Thyroid gland (tissue), 4 donors: ENCODE data around the gene SPRED2. TPM values are rescaled to one million over a fixed set of nuclear protein-coding genes. Genes with fewer than 3 reads are reported as not detected.

Experiments used
- DNase-seq, 2 donors: peaks; one replicate each; pipeline ENCODE4 v3.0.0-alpha.2; 2019
- H3K27ac ChIP-seq, 3 donors: fragments of 200-600 bp; sonication (generic); 1 replicate in 2 of 3; 2 replicates in 1 of 3; pipeline ENCODE4 v1.5.1; 2016 to 2019; ENCODE audit warnings: mild to moderate bottlenecking in 1 of 3, moderate library complexity in 1 of 3
- H3K27me3 ChIP-seq: fragments of 200-600 bp; sonication (generic); one replicate; pipeline ENCODE4 v1.5.1; 2019
- H3K36me3 ChIP-seq, 2 donors: fragments of 200-600 bp; sonication (generic); one replicate each; pipeline ENCODE4 v1.5.1; 2016 to 2019
- H3K4me1 ChIP-seq, 2 donors: fragments of 200-600 bp; sonication (generic); one replicate each; pipeline ENCODE4 v1.5.1; 2017 to 2019
- H3K4me3 ChIP-seq, 3 donors: fragments of 200-600 bp; sonication (generic); replicated peaks in 1 of 3; 1 replicate in 2 of 3; 2 replicates in 1 of 3; pipeline ENCODE4 v1.5.1; 2016; ENCODE audit warnings: mild to moderate bottlenecking in 1 of 3
- H3K9me3 ChIP-seq: fragments of 200-600 bp; sonication (generic); one replicate; pipeline ENCODE4 v1.5.1; 2017
- CTCF ChIP-seq, 6 experiments: fragments of 200-600 bp in 3 of 6; fragments of 450-650 bp in 3 of 6; sonication (generic) in 3 of 6; IDR thresholded peaks; one replicate each; pipeline ENCODE4 v1.5.1; 2016 to 2019; ENCODE audit warnings: antibody characterized with exemption in 6 of 6, mild to moderate bottlenecking in 2 of 6, inconsistent platforms in 1 of 6, moderate library complexity in 1 of 6
- POLR2A ChIP-seq, 2 donors: fragments of 450-650 bp; IDR thresholded peaks; one replicate each; pipeline ENCODE4 v1.6.1; 2017; ENCODE audit warnings: antibody characterized with exemption in 2 of 2, mild to moderate bottlenecking in 2 of 2, moderate library complexity in 1 of 2
- WGBS, 2 donors: methylation state at CpG; one replicate each; pipeline ENCODE4 v1.1.5; 2017; 5-methylcytosine and 5-hydroxymethylcytosine counted together
- intact Hi-C: fragments of 100-400 bp; cut with DNase I; formaldehyde crosslinking; loops from one replicate; pipeline ENCODE4 v1.15.1; 2023
- total RNA-seq, 4 donors: library from RNA; depleted of rRNA; stranded (reverse); fragments of >200 nt; gene quantifications; one replicate each; pipeline ENCODE4 v1.2.3, GENCODE V29; 2016

SPRED2 gene
- total RNA-seq, 4 donors from 2014 or later: 18.8 to 44.0 (median 25.4) TPM

- DNase-seq: no peak
- H3K36me3 ChIP-seq: no peaks in the 10 kb centered on the region
- WGBS, 2 donors: 83 to 91% methylated on average over 3 of the region's 3 CpGs
- H3K27me3 ChIP-seq: no peaks in the 10 kb centered on the region
- no peak overlapping the region for H3K4me3 ChIP-seq
- intact Hi-C loops: no loop called here
- H3K9me3 ChIP-seq: no peaks in the 10 kb centered on the region
- TF ChIP-seq CTCF (IDR thresholded peaks at IDR 0.05) (no peak), POLR2A (IDR thresholded peaks at IDR 0.05) (no peak)
- no peak overlapping the region for H3K27ac ChIP-seq
- peaks cover 20 to 29% of the 10 kb centered on the region in 2 donors for H3K4me1 ChIP-seq
These were observed 38.5 kb downstream of the SPRED2 start for GRCh38 chr2:65393743-65394422.

GRCh38 chr2:65393046-65393445 is 39.4 kb downstream of the SPRED2 start:
- Histone ChIP-seq H3K4me3 (no peak overlapping the region), H3K9me3 (no peaks in the 10 kb centered on the region), H3K27me3 (no peaks in the 10 kb centered on the region), H3K4me1 (peaks cover 20 to 29% of the 10 kb centered on the region in 2 donors), H3K27ac (no peak overlapping the region), H3K36me3 (no peaks in the 10 kb centered on the region)
- WGBS, 2 donors: 99% methylated on average over 3 of the region's 3 CpGs
- TF ChIP-seq CTCF (IDR thresholded peaks at IDR 0.05) (no peak), POLR2A (IDR thresholded peaks at IDR 0.05) (no peak)
- no peak for DNase-seq
- intact Hi-C loops: no loop called here

- Histone ChIP-seq H3K27me3 (no peaks in the 10 kb centered on the region), H3K4me3 (no peak overlapping the region), H3K27ac (no peak overlapping the region), H3K4me1 (peaks cover 18 to 29% of the 10 kb centered on the region in 2 donors), H3K36me3 (no peaks in the 10 kb centered on the region), H3K9me3 (no peaks in the 10 kb centered on the region)
- TF ChIP-seq CTCF (IDR thresholded peaks at IDR 0.05) (no peak), POLR2A (IDR thresholded peaks at IDR 0.05) (no peak)
- intact Hi-C loops: no loop called here
- no peak for DNase-seq
- WGBS, 2 donors: 91% methylated on average over 5 of the region's 5 CpGs
These were observed 39.8 kb downstream of the SPRED2 start for GRCh38 chr2:65392609-65393008.

- WGBS, 2 donors: 75 to 87% methylated on average over 6 of the region's 6 CpGs
- H3K36me3 ChIP-seq: no peaks in the 10 kb centered on the region
- intact Hi-C loops: no loop called here
- H3K9me3 ChIP-seq: no peaks in the 10 kb centered on the region
- no peaks in the 10 kb centered on the region for H3K27me3 ChIP-seq
- no peak overlapping the region for H3K4me3 ChIP-seq
- H3K27ac ChIP-seq: no peak overlapping the region
- H3K4me1 ChIP-seq: peaks cover 2 to 18% of the 10 kb centered on the region in 2 donors
- TF ChIP-seq POLR2A (IDR thresholded peaks at IDR 0.05) (no peak), CTCF (IDR thresholded peaks at IDR 0.05) (no peak)
- no peak for DNase-seq
These were observed 42.3 kb downstream of the SPRED2 start for GRCh38 chr2:65390134-65390533.

- no peak overlapping the region for H3K27ac ChIP-seq
- no peak for DNase-seq
- peaks cover 3 to 24% of the 10 kb centered on the region in 2 donors for H3K4me1 ChIP-seq
- H3K9me3 ChIP-seq: no peaks in the 10 kb centered on the region
- H3K36me3 ChIP-seq: no peaks in the 10 kb centered on the region
- intact Hi-C loops: loop anchor here (10.0 kb wide), 1 partner anchor 45 kb away; the partner anchor contains the start of gene SPRED2
- no peak overlapping the region for H3K4me3 ChIP-seq
- 89 to 94% methylated on average over 1 of the region's 1 CpG for WGBS, 2 donors
- no peak for TF ChIP-seq CTCF (IDR thresholded peaks at IDR 0.05)
- no peak for TF ChIP-seq POLR2A (IDR thresholded peaks at IDR 0.05)
- H3K27me3 ChIP-seq: no peaks in the 10 kb centered on the region
These were observed 42.9 kb downstream of the SPRED2 start for GRCh38 chr2:65389476-65389875.
